HG03432 (cell line): Measurements from ENCODE around the gene RBBP9.
"Not testable (repeated sequence)": the region's sequence is repeated elsewhere in the genome, so short reads cannot be mapped to it uniquely, and the experiment has no call there.

Source experiments
- ATAC-seq: cut with Tn5 transposase; IDR thresholded peaks from one replicate; pipeline ENCODE4 v1.9.1; 2021; ENCODE audit warnings: mild to moderate bottlenecking, moderate library complexity; ENCODE audit not compliant: unreplicated experiment

The RBBP9 gene

DNA sequence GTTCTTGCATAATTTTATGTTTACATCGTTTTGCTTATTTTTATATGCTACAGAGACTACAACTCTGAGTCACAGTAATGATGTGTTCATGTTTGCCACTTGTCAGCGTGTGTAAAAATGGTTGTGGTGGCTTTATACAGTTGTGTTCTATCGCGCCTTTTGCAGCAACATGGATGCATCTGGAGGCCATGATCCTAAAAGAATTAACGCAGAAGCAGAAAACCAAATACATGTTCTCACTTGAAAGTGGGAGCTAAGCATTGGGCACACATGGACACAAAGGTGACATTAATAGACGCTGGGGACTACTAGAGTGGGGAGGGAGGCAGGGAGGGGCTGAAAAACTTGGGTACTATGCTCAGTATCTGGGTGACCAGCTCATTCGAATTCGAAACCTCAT lies 9.7 kb upstream of the RBBP9 start:
- ATAC-seq = no peak

DNA sequence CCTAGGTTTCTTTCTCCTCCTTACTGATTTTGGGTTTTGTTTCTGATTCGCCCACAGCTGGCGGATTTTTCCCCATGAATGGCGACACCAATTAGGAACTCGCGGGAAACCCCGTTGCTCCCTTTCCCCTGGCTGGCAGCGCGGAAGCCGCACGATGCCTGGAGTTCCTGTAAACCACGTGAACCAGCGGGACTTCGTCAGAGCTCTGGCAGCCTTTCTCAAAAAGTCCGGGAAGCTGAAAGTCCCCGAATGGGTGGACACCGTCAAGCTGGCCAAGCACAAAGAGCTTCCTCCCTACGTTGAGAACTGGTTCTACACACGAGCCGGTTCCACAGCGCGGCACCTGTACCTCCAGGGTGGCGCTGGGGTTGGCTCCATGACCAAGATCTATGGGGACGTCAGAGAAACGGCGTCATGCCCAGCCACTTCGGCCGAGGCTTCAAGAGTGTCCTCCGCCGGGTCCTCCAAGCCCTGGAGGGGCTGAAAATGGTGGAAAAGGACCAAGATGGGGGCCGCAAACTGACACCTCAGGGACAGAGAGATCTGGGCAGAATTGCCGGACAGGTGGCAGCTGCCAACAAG lies 7.5 kb upstream of the RBBP9 start:
- ATAC-seq = no peak

DNA sequence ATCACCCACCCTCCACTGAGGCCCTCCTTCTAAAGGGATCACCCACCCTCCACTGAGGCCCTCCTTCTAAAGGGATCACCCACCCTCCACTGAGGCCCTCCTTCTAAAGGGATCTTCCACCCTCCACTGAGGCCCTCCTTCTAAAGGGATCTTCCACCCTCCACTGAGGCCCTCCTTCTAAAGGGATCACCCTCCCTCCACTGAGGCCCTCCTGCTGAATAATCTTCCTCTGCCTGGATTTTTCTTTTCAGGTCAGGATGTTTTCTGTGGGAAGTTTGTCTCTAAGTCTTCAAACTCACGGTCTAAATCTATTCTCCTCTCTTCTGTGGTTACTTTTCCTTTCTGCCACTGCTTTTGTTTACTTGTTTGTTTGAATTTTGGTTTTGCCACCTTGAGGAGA lies 4.6 kb upstream of the RBBP9 start:
- ATAC-seq = not testable (repeated sequence)

DNA sequence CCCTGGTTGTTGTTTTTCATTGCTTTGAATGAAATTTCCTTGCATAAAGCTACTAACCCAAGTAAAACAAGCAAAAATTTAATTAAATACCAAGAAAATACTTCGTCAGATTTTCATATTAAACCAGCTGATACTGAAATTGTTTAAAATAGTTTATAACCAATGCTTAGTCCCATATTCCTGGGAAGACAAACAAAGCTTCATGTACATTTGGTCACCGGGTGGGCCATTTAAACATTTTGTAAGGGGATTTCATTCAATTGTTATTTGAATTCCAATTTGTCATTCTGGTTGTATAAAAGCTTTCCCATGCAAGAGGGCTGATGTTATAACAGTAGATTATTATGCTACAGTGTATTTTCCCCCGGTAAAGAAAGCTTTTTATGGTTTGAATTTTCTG lies 578 bp upstream of the RBBP9 start:
- no peak for ATAC-seq

DNA sequence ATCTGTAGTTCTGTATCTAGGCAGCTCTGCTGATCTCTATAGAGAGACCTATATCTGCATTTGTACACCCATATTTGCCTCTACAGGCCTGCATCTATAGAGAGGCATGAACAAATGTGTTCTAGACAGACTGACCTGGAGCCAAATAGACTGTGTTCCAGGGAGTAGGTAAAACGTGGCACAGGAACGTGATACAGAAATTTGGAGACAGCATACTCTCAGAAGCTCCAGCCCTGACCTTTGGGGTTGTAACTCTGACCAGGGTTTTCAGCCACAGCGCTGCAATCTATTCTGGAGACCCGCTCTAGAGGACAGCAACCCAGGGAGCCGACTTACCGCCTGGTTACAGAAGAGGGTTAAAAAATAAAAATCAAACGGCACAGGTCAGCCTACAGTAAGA lies 983 bp downstream of the RBBP9 start:
- ATAC-seq = no peak

DNA sequence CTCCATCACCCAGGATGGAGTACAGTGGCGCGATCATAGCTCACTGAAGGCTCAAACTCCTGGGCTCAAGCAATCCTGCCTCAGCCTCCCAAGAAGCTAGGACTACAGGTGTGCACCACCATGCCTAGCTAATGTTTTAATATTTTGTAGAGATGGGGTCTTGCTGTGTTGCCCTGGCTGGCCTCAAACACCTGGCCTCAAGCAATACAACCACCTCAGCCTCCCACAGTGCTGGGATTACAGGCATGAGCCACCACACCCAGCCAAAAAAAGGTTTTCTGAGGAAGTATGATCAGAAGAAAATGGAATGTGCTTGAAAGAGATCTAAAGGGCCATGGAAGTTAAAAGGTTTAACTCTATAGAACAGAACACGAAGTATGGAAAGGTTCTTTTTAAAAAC lies 8.7 kb downstream of the RBBP9 start:
- no peak for ATAC-seq

DNA sequence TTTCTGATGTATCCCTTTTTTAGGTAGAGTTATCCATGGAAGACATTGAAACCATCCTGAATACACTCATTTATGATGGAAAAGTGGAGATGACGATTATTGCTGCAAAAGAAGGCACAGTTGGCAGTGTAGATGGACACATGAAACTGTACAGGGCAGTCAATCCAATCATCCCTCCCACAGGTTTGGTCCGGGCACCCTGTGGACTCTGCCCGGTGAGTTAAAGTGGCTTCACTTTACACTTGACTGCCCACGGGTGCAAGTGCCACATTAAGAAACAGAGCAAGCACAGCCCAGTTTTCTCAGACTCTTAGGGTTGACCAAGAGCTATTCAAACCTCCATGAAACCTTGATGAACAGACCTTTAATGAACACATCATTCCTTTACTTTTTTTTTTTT lies 15.4 kb downstream of the RBBP9 start:
- ATAC-seq = no peak

DNA sequence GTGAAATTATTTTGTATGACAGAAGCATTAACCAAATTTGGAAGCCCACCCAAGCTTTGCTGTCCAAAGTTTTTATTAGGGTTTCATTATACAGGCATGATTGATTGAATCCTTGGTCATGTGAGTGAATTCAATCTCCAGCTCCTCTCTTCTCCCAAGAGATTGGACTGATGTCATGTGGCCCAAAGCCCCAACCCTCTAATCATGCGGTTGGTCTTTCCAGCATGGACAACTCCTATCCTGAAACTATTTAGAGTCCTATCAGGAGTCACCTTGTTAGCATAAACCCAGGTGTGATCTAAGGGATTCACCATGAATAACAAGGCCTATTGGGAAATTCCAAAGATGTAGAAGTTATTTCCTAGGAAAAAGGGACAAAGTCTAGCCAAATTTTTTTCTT lies 19.2 kb downstream of the RBBP9 start:
- no peak for ATAC-seq

DNA sequence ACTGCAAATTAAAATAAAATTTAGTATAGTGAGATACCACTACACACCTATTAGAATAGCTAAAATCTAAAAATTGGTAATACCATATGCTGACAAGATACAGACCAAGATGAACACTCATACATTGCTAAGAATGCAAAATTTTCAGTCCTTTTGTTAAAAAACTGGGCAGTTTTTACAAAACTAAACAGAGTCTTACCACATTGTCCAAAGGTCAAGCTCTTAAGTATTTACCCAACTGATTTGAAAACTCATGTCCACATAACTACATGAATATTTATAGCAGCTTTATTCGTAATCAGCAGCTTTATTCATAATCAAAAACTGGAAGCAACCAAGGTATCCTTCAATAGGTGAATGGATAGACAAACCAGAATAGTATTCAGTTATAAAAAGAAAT lies 19.8 kb downstream of the RBBP9 start:
- ATAC-seq = no peak

DNA sequence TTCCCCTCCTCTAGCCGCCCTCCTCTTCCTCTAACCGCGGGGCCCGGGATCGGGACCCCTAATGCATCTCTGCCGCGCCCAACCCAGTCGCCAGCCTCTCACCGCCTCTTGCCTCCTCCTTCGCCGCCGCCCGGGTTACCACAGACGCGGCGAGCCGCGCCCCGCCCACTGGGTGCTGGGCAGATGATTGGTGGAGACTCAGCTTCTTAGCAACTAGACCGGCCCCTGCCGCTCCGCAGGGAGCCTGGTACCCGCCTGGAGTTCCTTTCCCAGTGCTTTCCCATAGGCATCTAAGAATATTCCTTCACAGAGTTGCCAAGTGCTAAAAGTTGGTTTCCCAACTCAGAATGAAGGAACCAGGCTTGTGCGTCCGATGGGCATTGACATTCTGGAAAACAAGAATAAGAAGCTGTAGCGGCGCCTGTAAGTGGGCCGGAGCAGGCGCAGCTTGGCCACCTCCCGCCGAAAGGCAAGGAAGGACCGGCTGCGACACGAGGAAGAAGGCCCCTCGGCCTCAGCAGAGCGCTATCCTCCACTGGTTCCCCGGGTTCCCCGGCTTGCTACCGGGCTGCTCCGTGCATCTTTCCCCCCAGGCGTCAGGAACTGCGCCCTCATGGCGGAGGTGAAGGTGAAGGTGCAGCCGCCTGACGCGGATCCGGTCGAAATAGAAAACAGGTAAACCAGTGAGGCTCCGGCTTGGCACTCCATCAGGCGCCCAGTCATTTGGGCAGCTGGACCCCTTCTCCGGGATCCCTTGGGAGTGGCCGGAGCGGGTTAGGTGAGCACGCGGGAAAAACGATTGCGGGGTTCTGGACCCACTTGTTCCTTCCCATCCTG lies 29.9 kb downstream of the RBBP9 start, which contains the start of the genes DZANK1 and POLR3F:
TSS of gene DZANK1 (minus strand) at position 137 of the 837 bp plus-strand sequence. CDS start 1,672 bp downstream, outside the sequence.
TSS of gene POLR3F (plus strand) at position 497 of the 837 bp plus-strand sequence. CDS start at position 614, 117 bp downstream.
- ATAC-seq = peak; percentile 99

DNA sequence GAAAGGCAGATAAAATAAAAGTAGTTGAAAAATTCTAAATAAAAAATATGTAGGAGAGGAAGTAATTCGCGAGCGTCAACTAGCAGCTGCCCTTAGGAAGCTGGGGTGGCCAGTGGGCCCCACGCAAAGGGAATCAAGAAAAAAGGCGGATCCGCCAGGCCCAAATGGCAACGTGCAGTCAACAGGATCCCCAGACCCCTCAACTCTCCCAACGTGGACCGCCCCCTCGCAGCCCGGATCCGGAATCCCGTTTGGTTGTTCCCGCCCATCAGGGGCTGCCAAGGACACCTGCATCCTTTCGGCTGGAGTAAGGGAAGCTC lies 30.5 kb downstream of the RBBP9 start:
- ATAC-seq = peak; percentile 42

DNA sequence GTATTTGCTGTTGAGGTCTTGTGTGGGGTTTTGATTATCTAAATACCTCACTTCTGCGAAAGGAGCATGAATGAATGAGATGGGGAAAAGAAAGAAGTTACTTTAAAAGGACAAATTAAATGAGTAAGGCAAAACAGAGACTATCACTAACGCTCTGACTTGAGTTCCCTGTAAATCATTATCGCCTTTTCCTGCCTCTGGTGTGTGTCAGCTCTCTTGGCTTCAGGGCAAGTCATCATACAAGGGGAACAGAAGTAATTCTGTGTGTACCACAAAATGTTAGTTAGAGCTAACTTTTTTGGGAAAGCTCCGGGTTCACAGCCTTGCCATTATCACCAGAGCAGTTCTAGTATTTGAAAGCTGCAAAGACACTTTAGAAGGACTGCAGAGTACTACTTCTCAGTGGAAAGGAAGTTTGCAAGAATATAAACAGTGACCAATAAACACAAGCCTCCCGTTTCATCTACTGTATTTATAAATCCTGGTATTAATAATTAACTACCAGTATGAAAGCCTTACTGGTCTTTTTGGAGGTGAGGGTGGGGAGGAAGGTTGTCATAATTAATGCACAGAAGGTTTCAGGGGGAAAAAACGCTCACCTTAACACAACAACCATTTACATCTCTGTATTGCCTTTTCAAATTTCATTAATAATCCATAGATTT lies 31.4 kb downstream of the RBBP9 start:
- ATAC-seq = no peak

DNA sequence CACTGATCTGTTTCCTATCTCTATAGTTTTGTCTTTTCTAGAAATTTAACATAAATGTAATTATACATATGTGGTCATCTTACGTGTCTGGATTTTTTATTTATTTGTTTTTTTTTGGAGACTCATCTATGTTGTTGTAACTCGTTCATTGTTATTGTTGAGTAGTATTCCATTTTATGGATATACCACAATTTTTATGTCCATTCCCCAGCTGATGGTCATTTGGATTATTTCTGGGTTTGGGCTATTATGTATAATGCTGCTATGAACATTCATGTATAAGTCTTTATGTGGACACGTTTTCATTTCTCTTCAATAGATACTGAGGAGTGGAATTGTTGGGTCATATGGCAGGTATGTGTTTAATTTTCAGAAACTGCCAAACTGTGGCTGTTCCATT lies 40.4 kb downstream of the RBBP9 start:
- no peak for ATAC-seq

DNA sequence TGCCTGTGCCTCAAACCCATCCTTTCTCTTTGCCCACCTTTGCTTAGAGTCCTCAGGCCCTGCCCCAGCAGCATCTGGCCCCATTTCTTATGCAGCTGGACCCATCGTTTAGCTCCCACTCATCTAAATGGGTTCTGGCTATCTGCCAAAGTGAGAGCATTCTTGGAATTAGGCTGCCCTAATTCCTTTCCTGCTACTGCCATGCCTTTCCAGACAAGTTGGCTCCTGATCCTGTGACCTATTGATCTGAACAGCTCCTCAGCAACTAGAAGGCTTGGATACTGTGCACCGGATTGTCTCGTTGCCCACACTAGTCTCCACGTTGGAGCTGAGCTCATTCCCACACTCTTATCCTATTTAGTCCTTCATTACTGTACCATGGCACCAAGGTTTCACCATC lies 53.1 kb downstream of the RBBP9 start:
- no peak for ATAC-seq

DNA sequence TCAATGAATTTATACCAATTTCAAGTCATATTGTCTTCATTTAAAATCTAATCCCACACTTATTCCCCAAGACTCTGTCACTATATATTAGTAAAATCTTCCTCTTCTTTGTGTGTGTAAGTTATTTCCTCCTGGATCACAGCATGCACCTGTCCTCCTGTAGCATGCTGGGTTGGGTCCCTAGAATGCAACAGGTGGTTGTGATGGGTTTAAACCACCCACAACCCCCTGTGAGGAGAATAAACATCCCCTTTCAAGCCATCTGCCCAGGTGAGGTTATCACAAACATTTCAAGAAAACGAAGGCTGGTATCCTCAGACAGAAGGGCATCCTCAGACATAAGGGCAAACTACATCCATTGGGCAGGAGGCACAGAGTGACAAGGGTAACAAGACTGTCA lies 56.6 kb downstream of the RBBP9 start:
- no peak for ATAC-seq

DNA sequence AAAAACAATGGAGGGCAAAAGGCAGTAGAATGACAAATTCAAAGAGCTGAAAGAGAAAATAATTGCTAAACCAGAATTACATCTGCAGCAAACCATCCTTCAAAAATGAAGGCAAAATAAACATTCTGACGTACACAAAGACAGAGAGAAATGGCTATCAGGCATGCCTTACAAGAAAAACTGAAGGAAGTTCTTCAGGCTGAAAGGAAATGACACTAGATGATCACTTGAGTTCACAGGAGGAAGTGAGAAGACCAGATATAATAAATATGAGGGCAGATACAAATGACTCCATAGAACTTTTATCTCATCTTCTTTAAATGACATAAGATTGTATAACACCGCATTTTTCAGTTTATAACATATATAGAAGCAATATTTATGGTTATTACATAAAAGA lies 60.2 kb downstream of the RBBP9 start:
- no peak for ATAC-seq
